ENCODE data around the gene TRIM22.

GRCh38 chr11:5753943-5754342 is 64.4 kb downstream of the TRIM22 start, which contains the start of gene OR52N4:
- TF ChIP-seq, protein P1, sequence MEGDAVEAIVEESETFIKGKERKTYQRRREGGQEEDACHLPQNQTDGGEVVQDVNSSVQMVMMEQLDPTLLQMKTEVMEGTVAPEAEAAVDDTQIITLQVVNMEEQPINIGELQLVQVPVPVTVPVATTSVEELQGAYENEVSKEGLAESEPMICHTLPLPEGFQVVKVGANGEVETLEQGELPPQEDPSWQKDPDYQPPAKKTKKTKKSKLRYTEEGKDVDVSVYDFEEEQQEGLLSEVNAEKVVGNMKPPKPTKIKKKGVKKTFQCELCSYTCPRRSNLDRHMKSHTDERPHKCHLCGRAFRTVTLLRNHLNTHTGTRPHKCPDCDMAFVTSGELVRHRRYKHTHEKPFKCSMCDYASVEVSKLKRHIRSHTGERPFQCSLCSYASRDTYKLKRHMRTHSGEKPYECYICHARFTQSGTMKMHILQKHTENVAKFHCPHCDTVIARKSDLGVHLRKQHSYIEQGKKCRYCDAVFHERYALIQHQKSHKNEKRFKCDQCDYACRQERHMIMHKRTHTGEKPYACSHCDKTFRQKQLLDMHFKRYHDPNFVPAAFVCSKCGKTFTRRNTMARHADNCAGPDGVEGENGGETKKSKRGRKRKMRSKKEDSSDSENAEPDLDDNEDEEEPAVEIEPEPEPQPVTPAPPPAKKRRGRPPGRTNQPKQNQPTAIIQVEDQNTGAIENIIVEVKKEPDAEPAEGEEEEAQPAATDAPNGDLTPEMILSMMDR (IDR thresholded peaks at IDR 0.05; ENCODE audit: insufficient read depth, low read depth, low read length): no peak
- no peak for TF ChIP-seq EZH2 (IDR thresholded peaks at IDR 0.05; ENCODE audit: insufficient read depth, low read length)
